Activated naive CD8-positive, alpha-beta T cell treated with anti-CD3 and anti-CD28 coated beads for 36 hours (primary cell): ENCODE results near the gene CAD. TPM values are rescaled to one million over a fixed set of nuclear protein-coding genes. Genes with fewer than 3 reads are reported as not detected.
"Not testable (repeated sequence)": the region's sequence is repeated elsewhere in the genome, so short reads cannot be mapped to it uniquely, and the experiment has no call there.

Experiments
- DNase-seq: peaks from one replicate; pipeline ENCODE4 v3.0.0; 2021
- H3K27ac Mint-ChIP-seq: one replicate; pipeline ENCODE4 v1.8.0; 2022; ENCODE audit warnings: mild to moderate bottlenecking, moderate library complexity, mixed read lengths
- H3K27me3 Mint-ChIP-seq: one replicate; pipeline ENCODE4 v1.8.0; 2022; ENCODE audit warnings: mild to moderate bottlenecking, mixed read lengths
- H3K36me3 Mint-ChIP-seq: one replicate; pipeline ENCODE4 v1.8.0; 2021; ENCODE audit warnings: mild to moderate bottlenecking, mixed read lengths
- H3K4me1 Mint-ChIP-seq: one replicate; pipeline ENCODE4 v1.8.0; 2021; ENCODE audit warnings: mixed read lengths
- H3K4me3 Mint-ChIP-seq: one replicate; pipeline ENCODE4 v1.8.0; 2022; ENCODE audit warnings: mild to moderate bottlenecking, moderate library complexity, mixed read lengths
- H3K9me3 Mint-ChIP-seq: one replicate; pipeline ENCODE4 v1.8.0; 2022; ENCODE audit warnings: mixed read lengths
- total RNA-seq, 2 experiments: library from RNA; stranded (reverse); gene quantifications; one replicate each; pipeline ENCODE4 v1.2.3, GENCODE V29; 2021

CAD gene
- 100 to 1,000 TPM; 134 TPM for total RNA-seq

- H3K9me3 Mint-ChIP-seq, result no peaks in the 10 kb centered on the region
- H3K4me3 Mint-ChIP-seq, result peak within 1 kb of the TSS; percentile 98
- peak within 1 kb of the TSS; percentile 97 for H3K27ac Mint-ChIP-seq
- peaks cover 60% of the 10 kb centered on the region for H3K36me3 Mint-ChIP-seq
- peaks cover 42% of the 10 kb centered on the region for H3K4me1 Mint-ChIP-seq
- H3K27me3 Mint-ChIP-seq, result no peaks in the 10 kb centered on the region
- peak; percentile 92 for DNase-seq
These were observed at the start of gene CAD for GRCh38 chr2:27217173-27218121. TSS of gene CAD (plus strand) at chr2:27217369. CDS start at chr2:27217552, 183 bp downstream.

- Mint-ChIP-seq H3K4me1 (peaks cover 2% of the 10 kb centered on the region), H3K4me3 (no peak overlapping the region), H3K27me3 (no peaks in the 10 kb centered on the region), H3K36me3 (no peaks in the 10 kb centered on the region), H3K27ac (no peak overlapping the region), H3K9me3 (no peaks in the 10 kb centered on the region)
- DNase-seq, result no peak
These were observed 46.4 kb upstream of the CAD start for GRCh38 chr2:27170581-27171337.

GRCh38 chr2:27171351-27171848 lies 45.8 kb upstream of the CAD start:
- peaks cover 2% of the 10 kb centered on the region for H3K4me1 Mint-ChIP-seq
- H3K27ac Mint-ChIP-seq, result no peak overlapping the region
- DNase-seq, result no peak
- H3K4me3 Mint-ChIP-seq, result no peak overlapping the region
- H3K27me3 Mint-ChIP-seq, result peaks cover 2% of the 10 kb centered on the region
- no peaks in the 10 kb centered on the region for H3K36me3 Mint-ChIP-seq
- H3K9me3 Mint-ChIP-seq, result no peaks in the 10 kb centered on the region

- H3K9me3 Mint-ChIP-seq, result no peaks in the 10 kb centered on the region
- no peak for DNase-seq
- H3K27ac Mint-ChIP-seq, result no peak overlapping the region
- H3K27me3 Mint-ChIP-seq, result peaks cover 20% of the 10 kb centered on the region
- no peaks in the 10 kb centered on the region for H3K36me3 Mint-ChIP-seq
- peaks cover 2% of the 10 kb centered on the region for H3K4me1 Mint-ChIP-seq
- H3K4me3 Mint-ChIP-seq, result no peak overlapping the region
These were observed 42.5 kb upstream of the CAD start for GRCh38 chr2:27174638-27175037.

GRCh38 chr2:27175330-27175729 lies 41.8 kb upstream of the CAD start:
- Mint-ChIP-seq H3K9me3 (no peaks in the 10 kb centered on the region), H3K36me3 (no peaks in the 10 kb centered on the region), H3K27ac (no peak overlapping the region), H3K4me3 (no peak overlapping the region), H3K27me3 (peaks cover 22% of the 10 kb centered on the region), H3K4me1 (no peaks in the 10 kb centered on the region)
- no peak for DNase-seq

GRCh38 chr2:27175781-27176180 lies 41.4 kb upstream of the CAD start:
- not testable (repeated sequence) for H3K27ac Mint-ChIP-seq, H3K4me3 Mint-ChIP-seq, H3K36me3 Mint-ChIP-seq

GRCh38 chr2:27177441-27178351 lies 39.5 kb upstream of the CAD start:
- no peaks in the 10 kb centered on the region for H3K36me3 Mint-ChIP-seq
- H3K9me3 Mint-ChIP-seq, result no peaks in the 10 kb centered on the region
- H3K27ac Mint-ChIP-seq, result no peak overlapping the region
- no peak for DNase-seq
- H3K4me3 Mint-ChIP-seq, result no peak overlapping the region
- H3K4me1 Mint-ChIP-seq, result no peaks in the 10 kb centered on the region
- peaks cover 30% of the 10 kb centered on the region for H3K27me3 Mint-ChIP-seq

More at GRCh38 chr2:27175781-27176180, 41.4 kb upstream of the CAD start:
- not testable (repeated sequence) for H3K4me1 Mint-ChIP-seq, DNase-seq, H3K9me3 Mint-ChIP-seq
- H3K27me3 Mint-ChIP-seq, result peaks cover 24% of the 10 kb centered on the region

- Mint-ChIP-seq H3K36me3 (no peaks in the 10 kb centered on the region), H3K4me3 (no peak overlapping the region), H3K27me3 (peaks cover 31% of the 10 kb centered on the region), H3K27ac (no peak overlapping the region), H3K4me1 (no peaks in the 10 kb centered on the region), H3K9me3 (no peaks in the 10 kb centered on the region)
- no peak for DNase-seq
These were observed 38.7 kb upstream of the CAD start for GRCh38 chr2:27178469-27178868.

- H3K27me3 Mint-ChIP-seq, result peaks cover 35% of the 10 kb centered on the region
These were observed 37.7 kb upstream of the CAD start for GRCh38 chr2:27179344-27180000.

GRCh38 chr2:27182346-27182745 lies 34.8 kb upstream of the CAD start:
- Mint-ChIP-seq H3K27me3 (peaks cover 36% of the 10 kb centered on the region), H3K36me3 (no peaks in the 10 kb centered on the region), H3K27ac (no peak overlapping the region), H3K4me1 (no peaks in the 10 kb centered on the region), H3K4me3 (no peak overlapping the region), H3K9me3 (no peaks in the 10 kb centered on the region)
- no peak for DNase-seq

More at GRCh38 chr2:27179344-27180000, 37.7 kb upstream of the CAD start:
- DNase-seq, result no peak
- Mint-ChIP-seq H3K4me1 (no peaks in the 10 kb centered on the region), H3K27ac (no peak overlapping the region), H3K9me3 (no peaks in the 10 kb centered on the region), H3K36me3 (no peaks in the 10 kb centered on the region), H3K4me3 (no peak overlapping the region)

- Mint-ChIP-seq H3K27ac (no peak overlapping the region), H3K36me3 (no peaks in the 10 kb centered on the region), H3K4me1 (no peaks in the 10 kb centered on the region), H3K4me3 (no peak overlapping the region), H3K9me3 (no peaks in the 10 kb centered on the region), H3K27me3 (peaks cover 28% of the 10 kb centered on the region)
- no peak for DNase-seq
These were observed 33.1 kb upstream of the CAD start for GRCh38 chr2:27184115-27184514.

GRCh38 chr2:27185331-27186026 lies 31.7 kb upstream of the CAD start:
- H3K36me3 Mint-ChIP-seq, result no peaks in the 10 kb centered on the region
- no peak overlapping the region for H3K4me3 Mint-ChIP-seq
- H3K4me1 Mint-ChIP-seq, result no peaks in the 10 kb centered on the region
- H3K9me3 Mint-ChIP-seq, result no peaks in the 10 kb centered on the region
- no peak for DNase-seq
- peaks cover 21% of the 10 kb centered on the region for H3K27me3 Mint-ChIP-seq
- H3K27ac Mint-ChIP-seq, result no peak overlapping the region

GRCh38 chr2:27186613-27187345 lies 30.4 kb upstream of the CAD start:
- H3K36me3 Mint-ChIP-seq, result no peaks in the 10 kb centered on the region
- DNase-seq, result no peak
- no peak overlapping the region for H3K27ac Mint-ChIP-seq
- no peak overlapping the region for H3K4me3 Mint-ChIP-seq
- peaks cover 17% of the 10 kb centered on the region for H3K27me3 Mint-ChIP-seq
- H3K9me3 Mint-ChIP-seq, result no peaks in the 10 kb centered on the region
- H3K4me1 Mint-ChIP-seq, result peaks cover 4% of the 10 kb centered on the region
